Prostate gland (tissue), 2 donors: ENCODE data around the gene TOX3.

ENCODE experiments used
- CTCF ChIP-seq, 4 experiments: fragments of 200-600 bp in 2 of 4; fragments of 450-650 bp in 2 of 4; sonication (generic) in 2 of 4; IDR thresholded peaks; 1 replicate in 3 of 4; 2 replicates in 1 of 4; pipeline ENCODE4 v1.5.1; 2016 to 2019; ENCODE audit warnings: antibody characterized with exemption in 4 of 4, mild to moderate bottlenecking in 2 of 4, moderate library complexity in 2 of 4
- POLR2A ChIP-seq: fragments of 450-650 bp; IDR thresholded peaks from one replicate; pipeline ENCODE4 v1.6.1; 2016; ENCODE audit warnings: antibody characterized with exemption, mild to moderate bottlenecking

GRCh38 chr16:52563767-52564611 lies 17.0 kb upstream of the TOX3 start:
- TF ChIP-seq POLR2A (no peak), CTCF (IDR thresholded peaks at IDR 0.05) (no peak)
